ENCODE measurements around the gene MCM3AP.

Gene MCM3AP

GRCh38 chr21:46273341-46273740 is 12.1 kb downstream of the MCM3AP start:
- no peak for DNase-seq (ENCODE audit: low read depth)

- DNase-seq (ENCODE audit: low read depth): no peak
Measured at GRCh38 chr21:46269466-46269865, 15.9 kb downstream of the MCM3AP start.

GRCh38 chr21:46268371-46268770 is 17.0 kb downstream of the MCM3AP start:
- no peak for DNase-seq (ENCODE audit: low read depth)

- DNase-seq (ENCODE audit: low read depth): no peak
Measured at GRCh38 chr21:46266946-46267345, 18.5 kb downstream of the MCM3AP start.

- DNase-seq (ENCODE audit: low read depth): no peak
Measured at GRCh38 chr21:46265736-46266525, 19.5 kb downstream of the MCM3AP start.

- DNase-seq (ENCODE audit: low read depth): no peak
Measured at GRCh38 chr21:46264690-46265144, 20.7 kb downstream of the MCM3AP start.

GRCh38 chr21:46264046-46264689 is 21.2 kb downstream of the MCM3AP start:
- DNase-seq (ENCODE audit: low read depth): no peak

GRCh38 chr21:46256501-46256994 is 28.9 kb downstream of the MCM3AP start:
- DNase-seq (ENCODE audit: low read depth): no peak

- DNase-seq (ENCODE audit: low read depth): no peak
Measured at GRCh38 chr21:46255758-46256337, 29.6 kb downstream of the MCM3AP start.

GRCh38 chr21:46255166-46255565 is 30.2 kb downstream of the MCM3AP start:
- DNase-seq (ENCODE audit: low read depth): no peak

GRCh38 chr21:46254208-46254975 is 31.0 kb downstream of the MCM3AP start:
- no peak for DNase-seq (ENCODE audit: low read depth)

- no peak for DNase-seq (ENCODE audit: low read depth)
Measured at GRCh38 chr21:46253610-46254124, 31.7 kb downstream of the MCM3AP start.

- no peak for DNase-seq (ENCODE audit: low read depth)
Measured at GRCh38 chr21:46252840-46253239, 32.6 kb downstream of the MCM3AP start.

GRCh38 chr21:46250146-46250725 is 35.2 kb downstream of the MCM3AP start:
- DNase-seq (ENCODE audit: low read depth): no peak

- DNase-seq (ENCODE audit: low read depth): no peak
Measured at GRCh38 chr21:46248827-46249226, 36.6 kb downstream of the MCM3AP start.

- no peak for DNase-seq (ENCODE audit: low read depth)
Measured at GRCh38 chr21:46248422-46248782, 37.0 kb downstream of the MCM3AP start.

GRCh38 chr21:46247699-46248421 is 37.6 kb downstream of the MCM3AP start:
- DNase-seq (ENCODE audit: low read depth): no peak

- DNase-seq (ENCODE audit: low read depth): no peak
Measured at GRCh38 chr21:46246345-46246744, 39.1 kb downstream of the MCM3AP start.

GRCh38 chr21:46245213-46245915 is 40.0 kb downstream of the MCM3AP start:
- no peak for DNase-seq (ENCODE audit: low read depth)

GRCh38 chr21:46244602-46245001 is 40.8 kb downstream of the MCM3AP start:
- no peak for DNase-seq (ENCODE audit: low read depth)

Data from fibroblast of gingiva (primary cell).